Measurements from ENCODE around the gene DDA1. TPM values are rescaled to one million over a fixed set of nuclear protein-coding genes. Genes with fewer than 3 reads are reported as not detected.

Gene DDA1
- total and polyA plus RNA-seq, 10 of the 15 experiments (the other 5 are each of a cell fraction or from before 2014, with no cell fraction given) = 0.76 to 71.0 (median 39.4) TPM

GRCh38 chr19:17334414-17335409 is 25.3 kb downstream of the DDA1 start, which contains the start of gene ANO8:
Gene ANO8 (minus strand): TSS chr19:17334855. CDS start chr19:17334670, 185 bp downstream.
- ATAC-seq (peak; percentile 74), DNase-seq (ENCODE audit: low read depth, low spot score) (peak; percentile 82), FAIRE-seq (peak; percentile 85)
- ChIA-PET SMC1A (ENCODE audit: uncharacterized antibody, unreplicated experiment) (interaction anchor here (0.6 to 1.7 kb wide), 7 partner anchors 10 to 68 kb away, joined by 3 to 8 read pairs (median 4); partner anchors contain the start of genes ABHD8, BABAM1, DDA1 and MRPL34), POLR2A (interaction anchor here (0.6 to 4.4 kb wide), 9 partner anchors 25 to 670 kb away, joined by 3 to 24 read pairs (median 6); partner anchors contain the start of genes ABHD8, BABAM1, DDA1 and MVB12A), RAD21 (ENCODE audit: unreplicated experiment) (interaction anchor here (1.3 to 2.7 kb wide), 5 partner anchors 25 to 269 kb away, joined by 3 to 9 read pairs (median 7); partner anchors contain the start of gene DDA1), CTCF (interaction anchor here (0.6 to 2.4 kb wide), 11 partner anchors 10 to 57 kb away, joined by 3 to 16 read pairs (median 4); partner anchors contain the start of genes DDA1 and MRPL34)
- peak within 1 kb of the TSS; percentile 77 for H2AFZ ChIP-seq (ENCODE audit: control insufficient read depth, low read depth, low read length)
- in situ Hi-C loops (cut with MboI) (no loop called here), intact Hi-C loops (cut with micrococcal nuclease; ENCODE audit: unreplicated experiment) (loop anchor here (1.0 to 5.0 kb wide), 2 partner anchors 25 to 42 kb away; partner anchors contain the start of gene DDA1)
- peak within 1 kb of the TSS; percentile 83 for H3K4me2 ChIP-seq (ENCODE audit: control insufficient read depth, insufficient read depth)
- no peaks in the 10 kb centered on the region; a peak in 1 of 4 replicates for H3K27me3 ChIP-seq (replicated peaks in 1 of 2; ENCODE audit: control insufficient read depth in 2 of 2, insufficient read depth in 2 of 2, low read length in 1 of 2)
- peak within 1 kb of the TSS; percentile 80 for H3K4me3 ChIP-seq
- WGBS (ENCODE audit: insufficient coverage, insufficient replicate concordance, low lambda C conversion rate, missing lambda C conversion rate) = 3% methylated on average over 76 of the region's 86 CpGs
- H3K9ac ChIP-seq (ENCODE audit: control insufficient read depth, insufficient read depth, low read length) = peak within 1 kb of the TSS; percentile 60; the same call in 1 of the 2 replicates
- no peaks in the 10 kb centered on the region; the same call in 2 of the 3 replicates for H3K9me3 ChIP-seq (replicated peaks; ENCODE audit: control insufficient read depth, insufficient read depth, low read length)
- peaks cover 6% of the 10 kb centered on the region for H3K79me2 ChIP-seq (ENCODE audit: control insufficient read depth, insufficient read depth, low read length)
- BruUV-seq (replicated peaks) = no TSS peak
- no peaks in the 10 kb centered on the region; a peak in 1 of 4 replicates for H3K36me3 ChIP-seq (ENCODE audit: control insufficient read depth in 2 of 2, insufficient read depth in 2 of 2, low read length in 1 of 2)
- H3K4me1 ChIP-seq (ENCODE audit: control insufficient read depth, insufficient read depth, low read length) = peaks cover 21% of the 10 kb centered on the region
- H3K27ac ChIP-seq (ENCODE audit: control insufficient read depth, insufficient read depth) = peak within 1 kb of the TSS; percentile 52
- H4K20me1 ChIP-seq (ENCODE audit: control insufficient read depth, insufficient read depth) = no peaks in the 10 kb centered on the region
- TF ChIP-seq YBX1 (IDR thresholded peaks at IDR 0.05) = no peak
- no peak for TF ChIP-seq NRF1 (conservative IDR thresholded peaks at IDR 0.05; ENCODE audit: low read depth, low read length)
- TF ChIP-seq FOS (IDR thresholded peaks at IDR 0.05; ENCODE audit: borderline replicate concordance, extremely low read depth, insufficient read length) = no peak
- no peak for TF ChIP-seq FOXK2 (IDR thresholded peaks at IDR 0.05)
- peak; percentile 85 for TF ChIP-seq RELB (IDR thresholded peaks at IDR 0.05; ENCODE audit: low read depth)
- TF ChIP-seq ZNF217 (IDR thresholded peaks at IDR 0.05) = peak; percentile 100
- peak; percentile 43 to 80; a peak in 2 of 4 replicates for TF ChIP-seq BHLHE40 (IDR thresholded peaks at IDR 0.05; ENCODE audit: borderline replicate concordance in 1 of 2, low read depth in 2 of 2, low read length in 1 of 2)
- no peak for TF ChIP-seq REST (IDR thresholded peaks at IDR 0.05; ENCODE audit: low read depth, low read length)
- TF ChIP-seq LARP7 (IDR thresholded peaks at IDR 0.05) = peak; percentile 95
- no peak for TF ChIP-seq ZNF274 (IDR thresholded peaks at IDR 0.05; ENCODE audit: insufficient read depth, insufficient read length)
- TF ChIP-seq FOXM1 (IDR thresholded peaks at IDR 0.05; ENCODE audit: low read depth, low read length) = no peak
- no peak for TF ChIP-seq TCF7 (IDR thresholded peaks at IDR 0.05; ENCODE audit: borderline replicate concordance)
- no peak for TF ChIP-seq ZBTB11 (CRISPR knock-in tag; IDR thresholded peaks at IDR 0.05)

All from GM12878 (cell line).